H9 (cell line): ENCODE data around the gene NGF. TPM values are rescaled to one million over a fixed set of nuclear protein-coding genes. Genes with fewer than 3 reads are reported as not detected.

Source experiments
- DNase-seq: peaks from one replicate; pipeline ENCODE4 v3.0.0-alpha.2; 2017
- H2AFZ ChIP-seq: one replicate; pipeline ENCODE4 v1.6.1; 2013; ENCODE audit warnings: mild to moderate bottlenecking, low read length, control low read depth, moderate library complexity
- H2AK5ac ChIP-seq: 2 replicates; pipeline ENCODE4 v1.6.1; 2013; ENCODE audit warnings: low read length, control low read depth, mixed read lengths; ENCODE audit not compliant: insufficient read length
- H2BK120ac ChIP-seq: one replicate; pipeline ENCODE4 v1.6.1; 2013; ENCODE audit warnings: low read depth, mild to moderate bottlenecking, low read length, control low read depth, inconsistent platforms; ENCODE audit not compliant: poor library complexity, severe bottlenecking
- H2BK12ac ChIP-seq: 2 replicates; pipeline ENCODE4 v1.6.1; 2013; ENCODE audit warnings: low read length, control low read depth, mixed read lengths, low read depth; ENCODE audit not compliant: insufficient read length
- H2BK15ac ChIP-seq: 2 replicates; pipeline ENCODE4 v1.6.1; 2013; ENCODE audit warnings: low read depth, low read length, control low read depth
- H2BK20ac ChIP-seq: one replicate; pipeline ENCODE4 v1.6.1; 2013; ENCODE audit warnings: low read depth, mild to moderate bottlenecking, low read length, control low read depth, inconsistent platforms; ENCODE audit not compliant: poor library complexity, severe bottlenecking
- H2BK5ac ChIP-seq: 2 replicates; pipeline ENCODE4 v1.6.1; 2013; ENCODE audit warnings: low read length, control low read depth, mixed read lengths; ENCODE audit not compliant: insufficient read length
- H3K14ac ChIP-seq: 2 replicates; pipeline ENCODE4 v1.6.1; 2013; ENCODE audit warnings: low read length, control low read depth; ENCODE audit not compliant: insufficient read depth
- H3K18ac ChIP-seq: 2 replicates; pipeline ENCODE4 v1.6.1; 2013; ENCODE audit warnings: low read depth, mild to moderate bottlenecking, mixed read lengths, low read length, control low read depth; ENCODE audit not compliant: insufficient read length
- H3K23ac ChIP-seq: 2 replicates; pipeline ENCODE4 v1.6.1; 2013; ENCODE audit warnings: low read length, control low read depth, mixed read lengths, low read depth; ENCODE audit not compliant: insufficient read length
- H3K23me2 ChIP-seq: 2 replicates; pipeline ENCODE4 v1.6.1; 2013; ENCODE audit warnings: low read depth, mild to moderate bottlenecking, mixed read lengths, low read length, control low read depth; ENCODE audit not compliant: insufficient read length, poor library complexity, severe bottlenecking
- H3K27ac ChIP-seq: 2 replicates; pipeline ENCODE4 v1.5.1; 2013; ENCODE audit warnings: low read length, control low read depth, mixed read lengths, low read depth; ENCODE audit not compliant: insufficient read length
- H3K27me3 ChIP-seq: 2 replicates; pipeline ENCODE4 v1.6.1; 2013; ENCODE audit warnings: low read length, control low read depth, inconsistent platforms; ENCODE audit not compliant: insufficient read depth
- H3K4ac ChIP-seq: 2 replicates; pipeline ENCODE4 v1.6.1; 2013; ENCODE audit warnings: low read depth, mild to moderate bottlenecking, control low read depth, inconsistent platforms, low read length, moderate library complexity
- H3K4me1 ChIP-seq: 2 replicates; pipeline ENCODE4 v1.6.1; 2013; ENCODE audit warnings: low read length, control low read depth, inconsistent platforms; ENCODE audit not compliant: insufficient read depth
- H3K4me2 ChIP-seq: 2 replicates; pipeline ENCODE4 v1.6.1; 2013; ENCODE audit warnings: low read length, control low read depth, mixed read lengths; ENCODE audit not compliant: insufficient read length, insufficient read depth
- H3K56ac ChIP-seq: 2 replicates; pipeline ENCODE4 v1.6.1; 2013; ENCODE audit warnings: low read depth, mild to moderate bottlenecking, mixed read lengths, low read length, control low read depth; ENCODE audit not compliant: insufficient read length
- H3K79me1 ChIP-seq: 2 replicates; pipeline ENCODE4 v1.6.1; 2013; ENCODE audit warnings: low read depth, mild to moderate bottlenecking, moderate library complexity, low read length, control low read depth, inconsistent platforms; ENCODE audit not compliant: insufficient read depth, poor library complexity, severe bottlenecking
- H3K79me2 ChIP-seq: 2 replicates; pipeline ENCODE4 v1.6.1; 2013; ENCODE audit warnings: low read length, control low read depth, inconsistent platforms; ENCODE audit not compliant: insufficient read depth
- H3K9ac ChIP-seq: 2 replicates; pipeline ENCODE4 v1.6.1; 2013; ENCODE audit warnings: low read length, control low read depth, mixed read lengths; ENCODE audit not compliant: insufficient read length; ENCODE audit errors: extremely low read depth
- H3K9me3 ChIP-seq: one replicate; pipeline ENCODE4 v1.6.1; 2013; ENCODE audit warnings: low read depth, low read length, inconsistent platforms; ENCODE audit not compliant: control insufficient read depth
- H3T11ph ChIP-seq: one replicate; pipeline ENCODE4 v1.6.1; 2013; ENCODE audit warnings: mild to moderate bottlenecking, low read length, control low read depth, inconsistent platforms
- H4K20me1 ChIP-seq: one replicate; pipeline ENCODE4 v1.6.1; 2013; ENCODE audit not compliant: control insufficient read depth, insufficient read length, insufficient read depth
- H4K5ac ChIP-seq: 2 replicates; pipeline ENCODE4 v1.6.1; 2013; ENCODE audit warnings: low read depth, mild to moderate bottlenecking, mixed read lengths, low read length, control low read depth; ENCODE audit not compliant: insufficient read length
- H4K8ac ChIP-seq: replicated peaks from 2 replicates; pipeline ENCODE4 v1.6.1; 2013; ENCODE audit warnings: low read length, control low read depth, mixed read lengths, low read depth; ENCODE audit not compliant: insufficient read length
- H4K91ac ChIP-seq: 2 replicates; pipeline ENCODE4 v1.6.1; 2013; ENCODE audit warnings: low read depth, mild to moderate bottlenecking, moderate library complexity, mixed read lengths, low read length, control low read depth; ENCODE audit not compliant: insufficient read length
- H3K27ac Mint-ChIP-seq, 3 experiments: 2 replicates in 2 of 3; 3 replicates in 1 of 3; pipeline ENCODE4 v1.8.0; 2020 to 2021; ENCODE audit warnings: mixed read lengths in 3 of 3, mild to moderate bottlenecking in 1 of 3, moderate library complexity in 1 of 3
- H3K27me3 Mint-ChIP-seq: 2 replicates; pipeline ENCODE4 v1.8.0; 2021; ENCODE audit warnings: low read depth, mild to moderate bottlenecking, moderate library complexity, mixed read lengths
- H3K36me3 Mint-ChIP-seq, 3 experiments: 2 replicates in 2 of 3; 3 replicates in 1 of 3; pipeline ENCODE4 v1.8.0; 2020 to 2021; ENCODE audit warnings: low read depth in 3 of 3, mixed read lengths in 3 of 3; ENCODE audit not compliant: insufficient read depth in 1 of 3
- H3K4me1 Mint-ChIP-seq, 2 experiments: 2 replicates each; pipeline ENCODE4 v1.8.0; 2020; ENCODE audit warnings: mixed read lengths in 2 of 2
- H3K4me3 Mint-ChIP-seq, 2 experiments: 2 replicates in 1 of 2; 3 replicates in 1 of 2; pipeline ENCODE4 v1.8.0; 2020 to 2021; ENCODE audit warnings: mild to moderate bottlenecking in 2 of 2, mixed read lengths in 2 of 2, moderate library complexity in 1 of 2
- H3K9me3 Mint-ChIP-seq, 2 experiments: 2 replicates in 1 of 2; 3 replicates in 1 of 2; pipeline ENCODE4 v1.8.0; 2020; ENCODE audit warnings: mild to moderate bottlenecking in 2 of 2, mixed read lengths in 2 of 2, moderate library complexity in 1 of 2
- WGBS: extraction: QIAGEN DNeasy Blood & Tissue Kit; methylation state at CpG from one replicate; pipeline ENCODE4 v1.1.7; 2013; ENCODE audit warnings: missing lambda C conversion rate, low lambda C conversion rate, mixed read lengths; ENCODE audit not compliant: insufficient read length; ENCODE audit errors: extremely low coverage; 5-methylcytosine and 5-hydroxymethylcytosine counted together
- total RNA-seq: library from RNA; stranded (reverse); gene quantifications from 2 replicates; pipeline ENCODE4 v1.2.1, GENCODE V29; 2021
- TF ChIP-seq, protein P1 (sequence below): fragments of 200-600 bp; sonication (generic); conservative IDR thresholded peaks from 3 replicates; pipeline ENCODE4 v1.8.0; 2021; ENCODE audit warnings: antibody characterized with exemption, mild to moderate bottlenecking

The NGF gene
- total RNA-seq, 1 experiment from 2014 or later: 0.22 TPM

DNA sequence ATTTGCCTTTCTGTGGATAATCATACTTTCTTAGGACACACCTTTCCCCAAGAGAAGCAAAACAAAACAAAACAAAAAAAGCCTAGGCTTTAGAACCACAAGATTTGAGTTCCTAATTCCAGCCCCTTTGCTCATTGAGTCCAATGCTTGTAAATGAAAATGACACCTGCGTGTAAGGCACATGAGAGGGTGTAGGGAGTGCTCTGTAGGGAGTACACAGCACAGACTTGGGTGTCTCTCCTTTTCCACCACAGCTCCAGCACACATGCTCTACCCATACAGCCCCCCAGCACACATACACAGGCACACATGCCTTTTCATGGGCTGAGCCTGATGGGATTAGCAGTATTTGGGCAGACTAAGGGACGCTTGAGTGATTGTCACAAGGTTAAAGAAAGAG, 9.2 kb upstream of the NGF start:
- H3K27ac Mint-ChIP-seq: no peak overlapping the region
- Histone ChIP-seq H3K14ac (no peak overlapping the region), H3K27ac (no peak overlapping the region), H2AFZ (no peak overlapping the region), H4K8ac (no peak overlapping the region), H2AK5ac (no peak overlapping the region), H3K4me2 (no peak overlapping the region), H3K9me3 (no peaks in the 10 kb centered on the region), H3K27me3 (no peaks in the 10 kb centered on the region), H2BK5ac (no peak overlapping the region), H2BK120ac (no peak overlapping the region), H3K9ac (no peak overlapping the region), H3K23me2 (no peaks in the 10 kb centered on the region), H2BK20ac (no peak overlapping the region), H4K91ac (no peak overlapping the region), H2BK15ac (no peak overlapping the region), H3K4me1 (no peaks in the 10 kb centered on the region), H4K20me1 (no peaks in the 10 kb centered on the region), H3K4ac (no peak overlapping the region), H3T11ph (no peak overlapping the region), H3K56ac (no peak overlapping the region), H4K5ac (no peak overlapping the region), H3K18ac (no peak overlapping the region), H2BK12ac (no peak overlapping the region), H3K79me2 (no peaks in the 10 kb centered on the region), H3K79me1 (no peaks in the 10 kb centered on the region), H3K23ac (no peak overlapping the region)
- H3K4me3 Mint-ChIP-seq: no peak overlapping the region
- TF ChIP-seq, protein P1, sequence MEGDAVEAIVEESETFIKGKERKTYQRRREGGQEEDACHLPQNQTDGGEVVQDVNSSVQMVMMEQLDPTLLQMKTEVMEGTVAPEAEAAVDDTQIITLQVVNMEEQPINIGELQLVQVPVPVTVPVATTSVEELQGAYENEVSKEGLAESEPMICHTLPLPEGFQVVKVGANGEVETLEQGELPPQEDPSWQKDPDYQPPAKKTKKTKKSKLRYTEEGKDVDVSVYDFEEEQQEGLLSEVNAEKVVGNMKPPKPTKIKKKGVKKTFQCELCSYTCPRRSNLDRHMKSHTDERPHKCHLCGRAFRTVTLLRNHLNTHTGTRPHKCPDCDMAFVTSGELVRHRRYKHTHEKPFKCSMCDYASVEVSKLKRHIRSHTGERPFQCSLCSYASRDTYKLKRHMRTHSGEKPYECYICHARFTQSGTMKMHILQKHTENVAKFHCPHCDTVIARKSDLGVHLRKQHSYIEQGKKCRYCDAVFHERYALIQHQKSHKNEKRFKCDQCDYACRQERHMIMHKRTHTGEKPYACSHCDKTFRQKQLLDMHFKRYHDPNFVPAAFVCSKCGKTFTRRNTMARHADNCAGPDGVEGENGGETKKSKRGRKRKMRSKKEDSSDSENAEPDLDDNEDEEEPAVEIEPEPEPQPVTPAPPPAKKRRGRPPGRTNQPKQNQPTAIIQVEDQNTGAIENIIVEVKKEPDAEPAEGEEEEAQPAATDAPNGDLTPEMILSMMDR: no peak
- no CpG with 5 or more reads among the region's 2 CpGs for WGBS
- peaks cover under 1 to 4% of the 10 kb centered on the region in 2 experiments; a peak in 3 of 4 replicates for H3K4me1 Mint-ChIP-seq
- no peak for DNase-seq
- no peaks in the 10 kb centered on the region for H3K36me3 Mint-ChIP-seq
- peaks cover 6% of the 10 kb centered on the region for H3K27me3 Mint-ChIP-seq
- peaks cover 0 to 1% of the 10 kb centered on the region in 2 experiments; a peak in 1 of 5 replicates for H3K9me3 Mint-ChIP-seq
